GM10248 (cell line): Measurements from ENCODE around the gene MED20.

Experiments used
- CTCF ChIA-PET: fragments of 300-600 bp; sonication (Branson Sonifier 250); formaldehyde crosslinking; extraction: SDS; loops from one replicate; lab custom pipeline; 2021; ENCODE audit warnings: antibody characterized with exemption; lab: Yijun Ruan, JAX
- POLR2A ChIA-PET: fragments of 350-650 bp; sonication (Branson Sonifier 250); formaldehyde crosslinking; extraction: SDS; loops from one replicate; lab custom pipeline; 2020; ENCODE audit warnings: antibody characterized with exemption; lab: Yijun Ruan, JAX
- DNase-seq: peaks from one replicate; pipeline ENCODE4 v3.0.0; 2012; ENCODE audit errors: extremely low spot score
- TF ChIP-seq, protein P1 (sequence below): IDR thresholded peaks from 2 replicates; pipeline ENCODE4 v1.5.1; 2012; ENCODE audit warnings: mild to moderate bottlenecking, low read depth; ENCODE audit errors: extremely low read depth, missing control alignments, control extremely low read depth

The MED20 gene

DNA sequence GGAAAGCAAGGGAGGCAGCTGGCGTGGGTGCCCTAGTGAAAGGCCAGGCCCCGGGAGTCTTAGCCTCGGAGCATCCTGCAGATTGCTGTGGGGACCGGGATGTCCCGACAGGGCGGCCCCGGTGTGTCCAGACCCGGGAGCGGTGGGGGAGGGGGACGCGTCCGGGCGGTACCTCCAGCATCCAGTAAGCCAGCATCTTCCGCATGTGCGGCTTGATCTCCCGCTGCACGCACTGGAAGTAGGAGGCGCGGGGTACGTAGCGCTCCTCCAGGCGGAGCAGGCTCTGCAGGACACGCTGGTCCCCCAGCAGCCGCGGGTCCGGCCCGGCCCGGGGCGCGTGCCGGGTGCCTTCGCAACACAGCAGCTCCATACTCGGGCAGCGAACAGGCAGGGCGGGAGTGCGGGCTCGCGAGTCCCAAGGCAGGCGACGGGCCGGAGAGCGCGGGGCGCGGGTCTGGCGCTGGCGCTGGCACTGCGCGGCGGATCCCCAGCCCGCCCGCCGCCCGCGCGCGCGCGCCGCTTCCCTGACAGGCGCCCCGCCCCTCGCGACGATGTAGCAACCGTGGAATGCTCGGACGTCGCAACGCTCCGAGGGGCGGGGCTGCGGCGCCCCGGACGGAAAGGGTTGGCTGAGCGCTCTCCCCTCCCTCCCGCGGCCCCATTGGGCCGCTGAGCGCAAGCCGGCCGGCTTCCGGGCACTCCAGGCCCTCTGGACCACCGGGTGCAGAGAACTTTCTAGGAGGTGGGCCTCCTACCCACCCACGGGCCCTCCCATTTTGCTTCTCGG is 20.5 kb upstream of the MED20 start, which contains the start of gene CCND3:
TSS of gene CCND3 (minus strand) at position 529 of the 787 bp plus-strand sequence. CDS start at position 370, 159 bp downstream.
- POLR2A ChIA-PET: no interaction called here
- DNase-seq: peak; percentile 94
- TF ChIP-seq, protein P1, sequence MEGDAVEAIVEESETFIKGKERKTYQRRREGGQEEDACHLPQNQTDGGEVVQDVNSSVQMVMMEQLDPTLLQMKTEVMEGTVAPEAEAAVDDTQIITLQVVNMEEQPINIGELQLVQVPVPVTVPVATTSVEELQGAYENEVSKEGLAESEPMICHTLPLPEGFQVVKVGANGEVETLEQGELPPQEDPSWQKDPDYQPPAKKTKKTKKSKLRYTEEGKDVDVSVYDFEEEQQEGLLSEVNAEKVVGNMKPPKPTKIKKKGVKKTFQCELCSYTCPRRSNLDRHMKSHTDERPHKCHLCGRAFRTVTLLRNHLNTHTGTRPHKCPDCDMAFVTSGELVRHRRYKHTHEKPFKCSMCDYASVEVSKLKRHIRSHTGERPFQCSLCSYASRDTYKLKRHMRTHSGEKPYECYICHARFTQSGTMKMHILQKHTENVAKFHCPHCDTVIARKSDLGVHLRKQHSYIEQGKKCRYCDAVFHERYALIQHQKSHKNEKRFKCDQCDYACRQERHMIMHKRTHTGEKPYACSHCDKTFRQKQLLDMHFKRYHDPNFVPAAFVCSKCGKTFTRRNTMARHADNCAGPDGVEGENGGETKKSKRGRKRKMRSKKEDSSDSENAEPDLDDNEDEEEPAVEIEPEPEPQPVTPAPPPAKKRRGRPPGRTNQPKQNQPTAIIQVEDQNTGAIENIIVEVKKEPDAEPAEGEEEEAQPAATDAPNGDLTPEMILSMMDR: no peak
- CTCF ChIA-PET: interaction anchor here (0.8 to 6.8 kb wide), 9 partner anchors 10 to 154 kb away, joined by 3 to 57 read pairs (median 8); partner anchors contain the start of genes BYSL, MED20 and TOMM6

DNA sequence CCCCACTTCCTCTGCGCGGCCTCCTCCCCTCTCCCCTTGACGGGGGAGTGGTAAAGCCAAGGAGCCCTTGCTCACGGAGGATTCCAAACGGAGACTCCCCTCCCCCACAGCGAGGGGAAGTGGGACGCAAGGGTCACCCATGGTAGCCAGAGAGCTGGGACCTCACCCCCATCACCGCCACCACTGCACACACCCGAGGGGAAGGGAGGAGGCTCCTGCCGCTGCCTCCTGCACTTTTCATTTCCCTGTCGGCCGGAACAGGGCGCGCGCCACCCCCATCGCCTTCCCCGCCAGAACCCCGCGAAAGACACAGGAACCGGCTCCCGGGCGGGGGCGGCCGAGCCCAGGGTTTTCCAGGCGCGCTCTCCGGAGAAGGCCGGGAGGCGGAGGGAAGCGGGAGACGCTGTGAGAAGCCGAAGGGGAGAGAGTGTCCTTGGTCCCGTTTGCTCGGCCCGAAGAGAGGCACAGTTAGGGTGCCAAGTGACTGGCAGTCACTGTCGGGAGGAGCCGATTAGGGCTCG is 19.9 kb upstream of the MED20 start:
- peak; percentile 40 for DNase-seq
- TF ChIP-seq, protein P1: no peak
- CTCF ChIA-PET: interaction anchor here (2.1 to 6.8 kb wide), 5 partner anchors 12 to 154 kb away, joined by 12 to 57 read pairs (median 42); partner anchors contain the start of genes BYSL, MED20 and TOMM6
- POLR2A ChIA-PET: no interaction called here

DNA sequence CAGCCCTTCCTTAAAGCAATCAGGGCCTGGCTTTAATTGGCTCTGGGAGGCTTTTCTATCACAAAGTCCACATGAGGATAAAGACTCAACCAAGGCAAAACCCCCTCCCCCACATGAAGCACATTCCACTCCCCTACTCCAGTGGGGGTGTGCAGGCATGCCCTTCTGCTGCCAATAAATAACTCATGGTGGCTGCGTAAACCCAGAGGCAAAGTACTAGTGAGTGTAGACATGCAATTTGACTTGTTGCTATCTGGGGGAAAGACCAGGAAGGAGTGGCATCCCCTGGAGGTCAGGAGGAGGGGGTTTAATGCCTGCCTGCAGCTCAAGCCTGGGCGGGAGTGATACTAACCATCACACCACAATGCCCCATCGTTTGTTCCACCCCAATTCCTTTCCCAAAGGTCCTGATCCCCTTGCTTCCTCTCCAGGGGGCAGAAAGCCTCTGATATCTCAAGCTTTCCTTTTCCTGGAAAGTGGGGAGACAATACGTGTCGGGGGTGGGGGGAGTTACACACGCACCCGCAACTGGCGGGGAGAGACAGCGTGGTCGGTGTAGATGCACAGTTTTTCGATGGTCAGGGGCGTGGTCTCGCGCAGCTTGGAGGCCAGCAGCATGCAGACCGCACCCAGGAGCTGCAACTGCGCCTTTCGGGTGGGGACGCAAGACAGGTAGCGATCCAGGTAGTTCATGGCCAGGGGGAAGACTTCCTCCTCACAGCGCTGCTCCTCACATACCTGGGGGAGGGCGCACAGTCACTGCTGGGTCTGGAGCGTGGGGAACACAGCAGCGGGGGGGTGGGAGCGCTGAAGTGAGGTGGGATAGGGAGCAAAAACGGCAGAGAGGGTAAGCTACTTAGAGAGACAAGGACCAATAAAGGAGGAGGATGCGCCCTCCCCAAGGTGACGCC is 19.2 kb upstream of the MED20 start:
- DNase-seq: no peak
- CTCF ChIA-PET: interaction anchor here (1.0 to 6.8 kb wide), 7 partner anchors 11 to 153 kb away, joined by 3 to 57 read pairs (median 21); partner anchors contain the start of genes BYSL, MED20 and TOMM6
- POLR2A ChIA-PET: no interaction called here
- TF ChIP-seq, protein P1: no peak

DNA sequence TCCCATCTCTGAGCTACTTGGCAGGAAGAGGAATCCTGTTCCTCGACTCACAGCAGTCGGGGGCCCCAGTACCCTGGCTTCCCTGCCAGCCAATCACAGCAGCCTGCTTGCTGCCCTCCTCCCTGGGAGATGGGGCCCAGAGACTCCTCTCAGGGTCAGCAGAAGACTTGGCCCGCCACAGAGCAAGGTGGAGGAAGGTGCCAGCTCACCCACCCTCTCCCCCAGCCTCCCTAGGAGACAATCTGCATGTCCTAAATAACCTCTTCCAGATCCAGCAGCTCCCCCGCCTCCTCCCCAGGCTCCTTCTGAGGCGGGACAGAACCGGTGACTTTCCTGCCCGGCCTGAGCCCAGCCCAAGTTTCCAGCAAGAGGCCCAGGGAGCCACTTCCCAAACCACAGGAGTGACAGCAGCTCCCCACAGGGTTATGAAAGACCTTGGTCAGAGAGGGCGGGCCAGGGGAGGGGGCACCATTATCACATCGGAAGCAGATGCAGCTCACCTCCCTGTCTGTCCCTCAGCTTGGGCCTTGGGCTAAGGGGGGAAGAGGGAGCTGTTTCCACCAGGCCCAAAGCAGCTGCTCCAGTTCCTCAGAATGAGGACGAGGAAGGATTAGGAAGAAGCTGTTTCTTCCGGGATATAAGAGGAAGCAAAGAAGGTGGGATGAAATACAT is 18.4 kb upstream of the MED20 start:
- no peak for DNase-seq
- POLR2A ChIA-PET: no interaction called here
- TF ChIP-seq, protein P1: no peak
- CTCF ChIA-PET: interaction anchor here (1.0 to 6.8 kb wide), 8 partner anchors 10 to 153 kb away, joined by 3 to 57 read pairs (median 13); partner anchors contain the start of genes BYSL, MED20 and TOMM6

DNA sequence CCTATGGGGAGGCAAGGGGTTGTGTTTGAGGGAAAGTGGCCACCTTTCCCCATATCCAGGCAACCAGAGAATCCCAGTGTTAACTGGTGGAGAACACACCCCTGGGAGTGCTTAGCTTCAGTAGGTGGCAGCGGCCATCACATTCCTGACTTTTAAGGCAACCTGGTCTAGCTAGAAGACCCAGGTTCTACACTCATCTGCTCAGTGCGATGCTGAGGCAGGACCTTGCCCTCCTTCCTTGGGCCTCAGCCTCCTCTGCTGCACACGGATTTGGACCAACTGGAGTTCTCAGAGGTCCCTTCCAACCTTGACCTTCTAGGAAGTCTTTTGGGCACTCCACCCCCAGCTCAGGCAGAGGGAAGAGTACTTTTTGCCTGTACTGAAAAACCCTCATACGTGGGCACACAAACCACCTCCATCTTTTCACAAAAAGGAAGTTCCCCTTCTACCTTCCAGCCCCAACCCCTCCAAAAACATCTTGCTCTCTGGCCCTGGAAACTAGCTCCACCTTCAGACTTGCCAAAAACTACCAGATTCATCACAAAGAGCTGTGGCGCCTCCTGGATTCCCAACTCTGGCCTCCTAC is 17.7 kb upstream of the MED20 start:
- ChIA-PET POLR2A (interaction anchor here (0.6 kb wide), 1 partner anchor 1062 kb away, joined by 3 read pairs; no protein-coding TSS in a partner anchor), CTCF (interaction anchor here (1.3 to 6.8 kb wide), 7 partner anchors 9 to 152 kb away, joined by 3 to 57 read pairs (median 21); partner anchors contain the start of genes BYSL, MED20 and TOMM6)
- DNase-seq: no peak
- TF ChIP-seq, protein P1: no peak
